ENCODE data around the gene MYOZ1. TPM values are rescaled to one million over a fixed set of nuclear protein-coding genes. Genes with fewer than 3 reads are reported as not detected.
A peak's percentile ranks its signal among the peaks of the same experiment; 100 is the strongest.
"Not testable (repeated sequence)": the region's sequence is repeated elsewhere in the genome, so short reads cannot be mapped to it uniquely, and the experiment has no call there.

The MYOZ1 gene
- total RNA-seq, 2 experiments from 2014 or later = not detected

- DNase-seq = no peak
- Mint-ChIP-seq H3K9me3 (no peaks in the 10 kb centered on the region), H3K36me3 (peaks cover 5% of the 10 kb centered on the region), H3K27ac (no peak overlapping the region), H3K4me1 (peaks cover 19% of the 10 kb centered on the region), H3K27me3 (no peaks in the 10 kb centered on the region), H3K4me3 (no peak overlapping the region)
These were observed 12.1 kb downstream of the MYOZ1 start for GRCh38 chr10:73629165-73629564.

DNA sequence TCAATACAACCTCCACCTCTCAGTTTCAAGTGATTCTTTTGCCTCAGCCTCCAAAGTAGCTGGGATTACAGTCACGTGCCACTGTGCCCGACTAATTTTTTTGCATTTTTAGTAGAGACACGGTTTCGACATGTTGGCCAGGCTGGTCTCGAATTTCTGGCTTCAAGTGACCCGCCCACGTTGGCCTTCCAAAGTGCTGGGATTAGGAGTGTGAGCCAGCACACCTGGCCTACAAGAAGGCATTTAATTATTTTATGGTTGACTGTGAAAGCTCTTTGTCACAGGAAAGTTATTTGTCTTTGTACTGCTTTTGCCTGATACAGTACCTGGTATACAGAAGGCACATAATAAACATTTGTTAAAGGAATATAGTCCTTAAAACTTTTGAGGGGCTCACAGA lies 12.9 kb downstream of the MYOZ1 start:
- H3K9me3 Mint-ChIP-seq = no peaks in the 10 kb centered on the region
- no peaks in the 10 kb centered on the region for H3K27me3 Mint-ChIP-seq
- H3K4me3 Mint-ChIP-seq = no peak overlapping the region

DNA sequence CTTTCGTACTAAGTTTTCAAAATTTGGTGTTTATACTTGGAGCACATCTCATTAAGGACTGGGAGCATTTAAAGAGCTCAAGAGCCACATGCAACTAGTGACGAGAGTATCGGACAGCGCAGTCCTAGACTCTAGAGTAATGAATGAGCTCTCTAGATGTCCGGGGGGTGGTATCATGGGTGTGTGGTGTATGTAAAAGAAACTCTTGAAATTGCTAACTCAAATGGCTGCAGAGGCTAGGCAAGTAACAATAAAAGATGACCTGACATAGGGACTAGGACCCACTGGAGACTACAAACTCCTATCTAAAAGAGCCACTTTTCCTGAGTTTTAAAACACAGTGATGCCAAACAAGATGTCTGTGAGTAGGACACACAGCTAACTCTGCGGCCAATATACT lies 14.0 kb downstream of the MYOZ1 start:
- no peak for DNase-seq
- H3K27me3 Mint-ChIP-seq = no peaks in the 10 kb centered on the region
- H3K36me3 Mint-ChIP-seq = peaks cover 5% of the 10 kb centered on the region
- H3K9me3 Mint-ChIP-seq = no peaks in the 10 kb centered on the region
- peaks cover 19% of the 10 kb centered on the region for H3K4me1 Mint-ChIP-seq
- peak overlapping the region; percentile 98 for H3K4me3 Mint-ChIP-seq
- H3K27ac Mint-ChIP-seq = no peak overlapping the region

More for the DNA sequence above, 12.9 kb downstream of the MYOZ1 start:
- H3K4me1 Mint-ChIP-seq = peaks cover 19% of the 10 kb centered on the region
- H3K27ac Mint-ChIP-seq = no peak overlapping the region
- no peak for DNase-seq
- peaks cover 5% of the 10 kb centered on the region for H3K36me3 Mint-ChIP-seq

- Mint-ChIP-seq H3K4me3 (peak overlapping the region; percentile 98), H3K27me3 (no peaks in the 10 kb centered on the region), H3K9me3 (no peaks in the 10 kb centered on the region), H3K27ac (peak overlapping the region; percentile 94), H3K4me1 (peaks cover 19% of the 10 kb centered on the region), H3K36me3 (peaks cover 5% of the 10 kb centered on the region)
- peak; percentile 92 for DNase-seq
These were observed 15.2 kb downstream of the MYOZ1 start for GRCh38 chr10:73625884-73626752.

- H3K9me3 Mint-ChIP-seq = no peaks in the 10 kb centered on the region
- H3K27ac Mint-ChIP-seq = peak overlapping the region; percentile 94
- H3K36me3 Mint-ChIP-seq = peaks cover 5% of the 10 kb centered on the region
- peak overlapping the region; percentile 98 for H3K4me3 Mint-ChIP-seq
- peaks cover 19% of the 10 kb centered on the region for H3K4me1 Mint-ChIP-seq
- no peak for DNase-seq
- no peaks in the 10 kb centered on the region for H3K27me3 Mint-ChIP-seq
These were observed 16.0 kb downstream of the MYOZ1 start for GRCh38 chr10:73625004-73625883.

- Mint-ChIP-seq H3K4me1 (peaks cover 19% of the 10 kb centered on the region), H3K27me3 (no peaks in the 10 kb centered on the region), H3K4me3 (no peak overlapping the region), H3K36me3 (peaks cover 5% of the 10 kb centered on the region), H3K27ac (no peak overlapping the region), H3K9me3 (no peaks in the 10 kb centered on the region)
- no peak for DNase-seq
These were observed 18.2 kb downstream of the MYOZ1 start for GRCh38 chr10:73623056-73623455.

GRCh38 chr10:73620974-73621373 lies 20.3 kb downstream of the MYOZ1 start:
- not testable (repeated sequence) for H3K4me3 Mint-ChIP-seq, H3K27me3 Mint-ChIP-seq, DNase-seq, H3K36me3 Mint-ChIP-seq, H3K4me1 Mint-ChIP-seq, H3K27ac Mint-ChIP-seq, H3K9me3 Mint-ChIP-seq

DNA sequence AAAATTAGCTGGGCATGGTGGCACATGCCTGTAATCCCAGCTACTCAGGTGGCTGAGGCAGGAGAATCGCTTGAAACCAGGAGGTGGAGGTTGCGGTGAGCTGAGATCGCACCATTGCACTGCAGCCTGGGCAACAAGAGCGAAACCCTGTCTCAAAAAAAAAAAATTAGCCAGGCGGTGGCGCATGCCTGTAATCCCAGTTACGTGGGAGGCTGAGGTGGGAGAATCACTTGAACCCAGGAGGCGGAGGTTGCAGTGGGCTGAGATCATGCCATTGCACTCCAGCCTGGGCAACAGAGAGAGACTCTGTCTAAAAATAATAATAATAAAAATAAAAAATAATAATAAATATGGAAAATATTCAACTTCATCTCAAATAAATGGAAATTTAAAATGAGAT lies 24.1 kb downstream of the MYOZ1 start:
- H3K4me3 Mint-ChIP-seq, DNase-seq, H3K36me3 Mint-ChIP-seq, H3K27me3 Mint-ChIP-seq, H3K4me1 Mint-ChIP-seq, H3K9me3 Mint-ChIP-seq, H3K27ac Mint-ChIP-seq: not testable (repeated sequence)

GRCh38 chr10:73614720-73615119 lies 26.6 kb downstream of the MYOZ1 start:
- DNase-seq = no peak
- no peaks in the 10 kb centered on the region for H3K36me3 Mint-ChIP-seq
- H3K27me3 Mint-ChIP-seq = no peaks in the 10 kb centered on the region
- H3K27ac Mint-ChIP-seq = no peak overlapping the region
- no peaks in the 10 kb centered on the region for H3K4me1 Mint-ChIP-seq
- H3K4me3 Mint-ChIP-seq = no peak overlapping the region
- H3K9me3 Mint-ChIP-seq = no peaks in the 10 kb centered on the region

- H3K27me3 Mint-ChIP-seq = no peaks in the 10 kb centered on the region
- no peaks in the 10 kb centered on the region for H3K4me1 Mint-ChIP-seq
- no peaks in the 10 kb centered on the region for H3K9me3 Mint-ChIP-seq
- no peak overlapping the region for H3K27ac Mint-ChIP-seq
- no peaks in the 10 kb centered on the region for H3K36me3 Mint-ChIP-seq
- DNase-seq = no peak
- no peak overlapping the region for H3K4me3 Mint-ChIP-seq
These were observed 32.2 kb downstream of the MYOZ1 start for GRCh38 chr10:73609116-73609515.

- Mint-ChIP-seq H3K27me3 (no peaks in the 10 kb centered on the region), H3K9me3 (no peaks in the 10 kb centered on the region), H3K36me3 (no peaks in the 10 kb centered on the region), H3K4me1 (no peaks in the 10 kb centered on the region), H3K4me3 (no peak overlapping the region), H3K27ac (no peak overlapping the region)
- DNase-seq = no peak
These were observed 39.8 kb downstream of the MYOZ1 start for GRCh38 chr10:73601486-73601921.

DNA sequence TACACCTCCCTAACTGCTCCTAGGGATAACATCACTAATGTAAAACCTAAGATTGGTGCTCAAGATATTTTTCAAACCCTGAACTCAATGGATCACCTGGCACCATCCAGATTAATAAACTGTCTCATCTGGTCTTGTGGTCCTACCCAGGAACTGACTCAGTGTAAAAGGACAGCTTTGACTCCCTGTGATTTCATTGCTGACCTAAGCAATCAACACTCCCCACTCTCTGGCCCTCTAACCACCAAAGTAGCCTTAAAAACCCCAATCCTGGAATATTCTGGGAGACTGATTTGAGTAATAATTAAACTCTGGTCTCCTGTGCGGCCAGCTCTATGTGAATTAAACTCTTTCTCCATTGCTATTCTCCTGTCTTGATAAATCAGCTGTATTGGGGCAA lies 43.9 kb downstream of the MYOZ1 start:
- Mint-ChIP-seq H3K4me1 (peaks cover 2% of the 10 kb centered on the region), H3K27ac (no peak overlapping the region), H3K9me3 (no peaks in the 10 kb centered on the region), H3K27me3 (no peaks in the 10 kb centered on the region), H3K4me3 (no peak overlapping the region), H3K36me3 (no peaks in the 10 kb centered on the region)
- no peak for DNase-seq

- H3K4me3 Mint-ChIP-seq = no peak overlapping the region
- H3K27ac Mint-ChIP-seq = no peak overlapping the region
These were observed 47.5 kb downstream of the MYOZ1 start for GRCh38 chr10:73593812-73594211.

GRCh38 chr10:73593110-73593509 lies 48.2 kb downstream of the MYOZ1 start:
- Mint-ChIP-seq H3K27me3 (no peaks in the 10 kb centered on the region), H3K4me1 (peaks cover 16% of the 10 kb centered on the region), H3K4me3 (no peak overlapping the region), H3K27ac (no peak overlapping the region), H3K9me3 (no peaks in the 10 kb centered on the region), H3K36me3 (no peaks in the 10 kb centered on the region)
- no peak for DNase-seq

More at GRCh38 chr10:73593812-73594211, 47.5 kb downstream of the MYOZ1 start:
- no peaks in the 10 kb centered on the region for H3K27me3 Mint-ChIP-seq
- DNase-seq = no peak
- no peaks in the 10 kb centered on the region for H3K36me3 Mint-ChIP-seq
- H3K9me3 Mint-ChIP-seq = no peaks in the 10 kb centered on the region
- peaks cover 16% of the 10 kb centered on the region for H3K4me1 Mint-ChIP-seq

- no peaks in the 10 kb centered on the region for H3K27me3 Mint-ChIP-seq
- no peak overlapping the region for H3K27ac Mint-ChIP-seq
- H3K36me3 Mint-ChIP-seq = no peaks in the 10 kb centered on the region
- peak; percentile 3 for DNase-seq
- H3K9me3 Mint-ChIP-seq = no peaks in the 10 kb centered on the region
- H3K4me3 Mint-ChIP-seq = peak overlapping the region; percentile 26
- peaks cover 16% of the 10 kb centered on the region for H3K4me1 Mint-ChIP-seq
These were observed 49.2 kb downstream of the MYOZ1 start for GRCh38 chr10:73591935-73592699.

All from activated naive CD8-positive, alpha-beta T cell treated with anti-CD3 and anti-CD28 coated beads for 36 hours (primary cell).